ENCODE measurements around the gene CBFA2T2.

GRCh38 chr20:33521461-33521860 lies 31.6 kb downstream of the CBFA2T2 start:
- TF ChIP-seq POLR2A (IDR thresholded peaks at IDR 0.05; ENCODE audit: low read depth, low read length) (no peak), FOS (IDR thresholded peaks at IDR 0.05; ENCODE audit: borderline replicate concordance, insufficient read depth, low read length) (no peak), MAX (IDR thresholded peaks at IDR 0.05; ENCODE audit: insufficient read depth, insufficient read length) (no peak)
- TF ChIP-seq, protein P1, sequence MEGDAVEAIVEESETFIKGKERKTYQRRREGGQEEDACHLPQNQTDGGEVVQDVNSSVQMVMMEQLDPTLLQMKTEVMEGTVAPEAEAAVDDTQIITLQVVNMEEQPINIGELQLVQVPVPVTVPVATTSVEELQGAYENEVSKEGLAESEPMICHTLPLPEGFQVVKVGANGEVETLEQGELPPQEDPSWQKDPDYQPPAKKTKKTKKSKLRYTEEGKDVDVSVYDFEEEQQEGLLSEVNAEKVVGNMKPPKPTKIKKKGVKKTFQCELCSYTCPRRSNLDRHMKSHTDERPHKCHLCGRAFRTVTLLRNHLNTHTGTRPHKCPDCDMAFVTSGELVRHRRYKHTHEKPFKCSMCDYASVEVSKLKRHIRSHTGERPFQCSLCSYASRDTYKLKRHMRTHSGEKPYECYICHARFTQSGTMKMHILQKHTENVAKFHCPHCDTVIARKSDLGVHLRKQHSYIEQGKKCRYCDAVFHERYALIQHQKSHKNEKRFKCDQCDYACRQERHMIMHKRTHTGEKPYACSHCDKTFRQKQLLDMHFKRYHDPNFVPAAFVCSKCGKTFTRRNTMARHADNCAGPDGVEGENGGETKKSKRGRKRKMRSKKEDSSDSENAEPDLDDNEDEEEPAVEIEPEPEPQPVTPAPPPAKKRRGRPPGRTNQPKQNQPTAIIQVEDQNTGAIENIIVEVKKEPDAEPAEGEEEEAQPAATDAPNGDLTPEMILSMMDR (IDR thresholded peaks at IDR 0.05; ENCODE audit: extremely low read depth in 1 of 2, insufficient read depth in 1 of 2, low read depth in 1 of 2, low read length in 2 of 2): no peak
